Testis (tissue), 3 donors: ENCODE data around the gene GFRA4. TPM values are rescaled to one million over a fixed set of nuclear protein-coding genes. Genes with fewer than 3 reads are reported as not detected.

Experiments
- DNase-seq: peaks from one replicate; pipeline ENCODE4 v3.0.0-alpha.2; 2019
- H3K27ac ChIP-seq, 2 donors: fragments of 200-600 bp; sonication (generic); one replicate each; pipeline ENCODE4 v1.5.1; 2019
- H3K27me3 ChIP-seq: fragments of 200-600 bp; sonication (generic); one replicate; pipeline ENCODE4 v1.5.1; 2019
- H3K36me3 ChIP-seq: fragments of 200-600 bp; sonication (generic); one replicate; pipeline ENCODE4 v1.5.1; 2017; ENCODE audit warnings: low read depth; ENCODE audit errors: missing control alignments
- H3K4me1 ChIP-seq: fragments of 200-600 bp; sonication (generic); one replicate; pipeline ENCODE4 v1.5.1; 2019
- H3K4me3 ChIP-seq, 2 donors: fragments of 200-600 bp; sonication (generic); one replicate each; pipeline ENCODE4 v1.5.1; 2017 to 2019
- H3K9me3 ChIP-seq: fragments of 200-600 bp; sonication (generic); one replicate; pipeline ENCODE4 v1.5.1; 2017
- CTCF ChIP-seq, 3 experiments: fragments of 450-650 bp in 2 of 3; fragments of 200-600 bp in 1 of 3; sonication (generic) in 1 of 3; IDR thresholded peaks; one replicate each; pipeline ENCODE4 v1.5.1; 2016 to 2019; ENCODE audit warnings: antibody characterized with exemption in 3 of 3, mild to moderate bottlenecking in 2 of 3, moderate library complexity in 1 of 3
- POLR2A ChIP-seq: fragments of 450-650 bp; IDR thresholded peaks from one replicate; pipeline ENCODE4 v1.6.1; 2017; ENCODE audit warnings: antibody characterized with exemption, mild to moderate bottlenecking, moderate library complexity
- WGBS, 2 donors: methylation state at CpG; one replicate each; pipeline ENCODE4 v1.1.5; 2018; 5-methylcytosine and 5-hydroxymethylcytosine counted together
- intact Hi-C: fragments of 100-400 bp; cut with DNase I; formaldehyde crosslinking; loops from one replicate; pipeline ENCODE4 v1.15.1; 2023; ENCODE audit warnings: low total_unique reads
- polyA plus RNA-seq: library from polyadenylated mRNA; stranded (reverse); fragments of 350-450 nt; fragmentation: Illumina TruSeq; extraction: RNeasy Lipid Tissue Mini Kit (QIAGEN cat#74804); gene quantifications from one replicate; pipeline ENCODE4 v1.2.3, GENCODE V29; 2014; ENCODE audit warnings: low read depth, low replicate concordance; ENCODE audit not compliant: insufficient read depth
- total RNA-seq, 2 donors: library from RNA; depleted of rRNA; stranded (reverse); fragments of >200 nt; gene quantifications; one replicate each; pipeline ENCODE4 v1.2.3, GENCODE V29; 2016

GFRA4 gene
- total and polyA plus RNA-seq, 3 donors from 2014 or later: 0.31 to 0.74 (median 0.51) TPM

GRCh38 chr20:3705491-3705969, 42.3 kb upstream of the GFRA4 start:
- no peaks in the 10 kb centered on the region for H3K9me3 ChIP-seq
- H3K36me3 ChIP-seq: no peaks in the 10 kb centered on the region
- intact Hi-C loops: no loop called here
- WGBS, 2 donors: 83 to 88% methylated on average over 12 to 14 of the region's 14 CpGs
- no peak for TF ChIP-seq POLR2A
- TF ChIP-seq CTCF (IDR thresholded peaks at IDR 0.05): no peak
- no peaks in the 10 kb centered on the region for H3K4me1 ChIP-seq
- H3K4me3 ChIP-seq: no peak overlapping the region
- H3K27me3 ChIP-seq: no peaks in the 10 kb centered on the region
- DNase-seq: no peak
- H3K27ac ChIP-seq: no peak overlapping the region

GRCh38 chr20:3704087-3704486, 40.9 kb upstream of the GFRA4 start:
- no peak for DNase-seq
- no peak overlapping the region for H3K4me3 ChIP-seq
- no peaks in the 10 kb centered on the region for H3K9me3 ChIP-seq
- no peak for TF ChIP-seq CTCF (IDR thresholded peaks at IDR 0.05)
- intact Hi-C loops: no loop called here
- H3K4me1 ChIP-seq: no peaks in the 10 kb centered on the region
- H3K27me3 ChIP-seq: no peaks in the 10 kb centered on the region
- WGBS, 2 donors: 79 to 88% methylated on average over 5 of the region's 5 CpGs
- H3K27ac ChIP-seq: no peak overlapping the region
- no peaks in the 10 kb centered on the region for H3K36me3 ChIP-seq

- no peak for TF ChIP-seq POLR2A
- whole genome bisulfite sequencing, 2 donors: 91 to 94% methylated on average over 4 to 11 of the region's 11 CpGs
- H3K36me3 ChIP-seq: no peaks in the 10 kb centered on the region
- intact Hi-C loops: no loop called here
- H3K4me1 ChIP-seq: no peaks in the 10 kb centered on the region
- H3K4me3 ChIP-seq: no peak overlapping the region
- DNase-seq: no peak
- no peaks in the 10 kb centered on the region for H3K27me3 ChIP-seq
- H3K27ac ChIP-seq: no peak overlapping the region
- H3K9me3 ChIP-seq: no peaks in the 10 kb centered on the region
Measured at GRCh38 chr20:3702611-3703391, 39.6 kb upstream of the GFRA4 start.

DNA sequence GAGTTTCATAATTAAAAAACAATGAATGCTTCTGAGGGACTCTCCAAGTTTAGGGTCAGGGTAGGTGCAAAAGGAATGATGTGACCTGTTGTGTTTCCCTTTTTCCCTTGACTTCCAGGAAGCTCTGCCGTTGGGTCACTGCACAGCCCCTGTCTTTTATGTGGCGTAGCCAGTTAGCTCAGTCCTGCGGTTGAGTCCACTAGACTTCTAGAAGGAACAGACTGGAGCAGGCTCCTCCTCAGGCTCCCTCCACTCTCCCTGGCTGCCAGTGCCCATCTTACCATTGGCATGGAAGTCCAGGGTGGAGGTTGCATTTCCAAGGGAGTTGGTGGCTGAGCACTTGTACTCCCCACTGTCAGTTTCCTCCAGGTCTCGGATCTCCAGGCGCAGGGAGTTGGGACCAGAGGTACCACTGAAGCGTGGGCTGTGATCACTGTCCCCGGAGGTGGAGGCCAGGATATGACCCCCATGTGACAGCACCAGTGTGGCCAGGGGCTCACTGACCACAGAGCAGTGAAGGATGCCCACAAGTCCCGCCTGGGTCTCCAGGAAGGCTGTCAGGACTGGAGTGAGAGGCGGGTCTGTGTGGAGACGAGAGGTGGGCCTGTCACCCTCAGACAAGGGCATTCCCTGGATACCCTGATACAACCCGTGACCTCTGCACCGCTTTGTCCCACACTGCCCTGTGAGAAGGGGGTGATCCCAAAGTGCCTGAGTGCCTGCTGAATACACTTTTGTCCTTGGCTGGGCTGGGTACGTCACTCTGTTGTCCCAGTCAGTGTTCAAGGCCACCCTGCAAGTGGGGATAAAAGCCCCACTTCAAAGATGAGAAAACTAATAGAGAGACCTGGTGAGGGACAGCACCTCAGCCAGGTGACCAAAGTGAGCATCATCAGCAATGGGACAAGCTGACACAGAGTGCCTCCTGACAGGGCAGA, 38.1 kb upstream of the GFRA4 start:
- TF ChIP-seq CTCF (IDR thresholded peaks at IDR 0.05) (no peak), POLR2A (no peak)
- Histone ChIP-seq H3K4me1 (no peaks in the 10 kb centered on the region), H3K27ac (no peak overlapping the region), H3K36me3 (no peaks in the 10 kb centered on the region), H3K9me3 (no peaks in the 10 kb centered on the region), H3K4me3 (no peak overlapping the region), H3K27me3 (no peaks in the 10 kb centered on the region)
- DNase-seq: no peak
- 82 to 84% methylated on average over 10 to 13 of the region's 13 CpGs for WGBS, 2 donors
- intact Hi-C loops: no loop called here

DNA sequence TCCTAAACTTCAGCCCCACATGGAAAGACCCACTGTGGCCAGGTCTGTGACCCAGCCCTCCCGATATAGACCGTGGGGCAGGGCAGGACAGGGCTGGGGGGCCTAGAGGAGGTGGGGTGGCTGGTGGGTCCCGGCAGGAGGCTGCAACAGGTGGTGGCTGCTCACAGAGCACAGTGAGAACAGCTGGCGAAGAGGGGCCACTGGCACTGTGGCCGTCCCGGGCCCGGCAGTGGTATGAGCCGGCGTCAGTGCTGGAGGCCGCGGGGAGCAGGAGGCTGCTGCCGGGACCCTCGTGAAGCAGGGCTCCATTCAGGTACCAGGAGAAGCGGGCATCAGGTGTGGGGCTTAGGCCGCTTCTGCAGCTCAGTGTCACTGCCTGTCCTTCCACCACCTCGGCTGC, 35.8 kb upstream of the GFRA4 start:
- H3K27me3 ChIP-seq: no peaks in the 10 kb centered on the region
- H3K27ac ChIP-seq: no peak overlapping the region
- H3K4me1 ChIP-seq: no peaks in the 10 kb centered on the region
- WGBS, 2 donors: 84 to 86% methylated on average over 13 to 16 of the region's 16 CpGs
- DNase-seq: no peak
- no peak overlapping the region for H3K4me3 ChIP-seq
- H3K36me3 ChIP-seq: no peaks in the 10 kb centered on the region
- no peaks in the 10 kb centered on the region for H3K9me3 ChIP-seq
- TF ChIP-seq CTCF (IDR thresholded peaks at IDR 0.05): no peak
- no peak for TF ChIP-seq POLR2A
- intact Hi-C loops: no loop called here
